HCT116 (cell line): Measurements from ENCODE around the gene TEAD1. TPM values are rescaled to one million over a fixed set of nuclear protein-coding genes. Genes with fewer than 3 reads are reported as not detected.

Source experiments
- ATAC-seq: fragments of 200-7000 bp; cut with Tn5 transposase; 2 replicates; pipeline ENCODE4 v1.9.1; 2020; ENCODE audit warnings: mild to moderate bottlenecking, moderate library complexity
- BruUV-seq: library from RNA; stranded (reverse); fragments of 400-500 nt; replicated peaks from 2 replicates; lab custom pipeline; 2021; lab: Mats Ljungman, UMichigan
- CTCF ChIA-PET: fragments of 300-600 bp; sonication (Branson Sonifier 250); formaldehyde crosslinking; loops from one replicate; lab custom pipeline; 2021; ENCODE audit warnings: antibody characterized with exemption; lab: Charles Lee
- POLR2A ChIA-PET: fragments of 300-600, 350-600 bp; sonication (Branson Sonifier 250); formaldehyde crosslinking; loops from one replicate; lab custom pipeline; 2021; ENCODE audit warnings: antibody characterized with exemption; lab: Charles Lee
- RAD21 ChIA-PET, 2 experiments: fragments of 300-600 bp; sonication (Branson Sonifier 250); formaldehyde crosslinking; loops; one replicate each; lab custom pipeline; 2023; ENCODE audit warnings: low total read pairs in 2 of 2; ENCODE audit not compliant: uncharacterized antibody in 2 of 2, unreplicated experiment in 2 of 2, low non-redundant PET in 1 of 2; lab: Charles Lee
- DNase-seq: peaks from one replicate; pipeline ENCODE4 v3.0.0-alpha.2; 2010; ENCODE audit warnings: low read depth, low spot score
- H2AFZ ChIP-seq: fragments of 200-600 bp; shearing (Covaris generic), sonication (generic); 2 replicates; pipeline ENCODE4 v1.6.1; 2017; ENCODE audit warnings: low read depth, mixed run types, mixed read lengths, antibody characterized with exemption, low read length; ENCODE audit not compliant: poor library complexity, severe bottlenecking
- H3K27ac ChIP-seq: 2 replicates; pipeline ENCODE4 v1.5.1; 2012; ENCODE audit warnings: low read depth, low read length
- H3K27me3 ChIP-seq: fragments of 200-600 bp; sonication (generic); 2 replicates; pipeline ENCODE4 v1.6.1; 2016; ENCODE audit warnings: mixed run types, low read length, mixed read lengths; ENCODE audit not compliant: insufficient read depth
- H3K36me3 ChIP-seq, 2 experiments: fragments of 200-500 bp in 1 of 2; fragments of 200-600 bp in 1 of 2; sonication (Bioruptor generic) in 1 of 2; sonication (generic) in 1 of 2; 2 replicates each; pipeline versions ENCODE4 v1.5.1 to v1.6.1; 2014 to 2016; ENCODE audit warnings: low read length in 2 of 2, inconsistent platforms in 1 of 2, mixed read lengths in 1 of 2, mixed run types in 1 of 2; ENCODE audit not compliant: insufficient read depth in 2 of 2, control insufficient read depth in 1 of 2
- H3K4me1 ChIP-seq, 2 experiments: fragments of 200-600 bp in 1 of 2; sonication (generic) in 1 of 2; 2 replicates each; pipeline versions ENCODE4 v1.5.1 to v1.6.1; 2012 to 2017; ENCODE audit warnings: low read length in 2 of 2, inconsistent platforms in 1 of 2, mild to moderate bottlenecking in 1 of 2, mixed read lengths in 1 of 2, mixed run types in 1 of 2, moderate library complexity in 1 of 2; ENCODE audit not compliant: insufficient read depth in 2 of 2, control insufficient read depth in 1 of 2
- H3K4me2 ChIP-seq: fragments of 200-600 bp; sonication (generic); 2 replicates; pipeline ENCODE4 v1.6.1; 2017; ENCODE audit warnings: mixed run types, low read length, mixed read lengths
- H3K4me3 ChIP-seq, 2 experiments: fragments of 200-600 bp in 1 of 2; sonication (generic) in 1 of 2; replicated peaks in 1 of 2; 2 replicates each; pipeline ENCODE4 v1.5.1; 2011 to 2016; ENCODE audit warnings: low read length in 2 of 2, control low read depth in 1 of 2, low read depth in 1 of 2, mild to moderate bottlenecking in 1 of 2, mixed read lengths in 1 of 2, mixed run types in 1 of 2
- H3K79me2 ChIP-seq: fragments of 200-600 bp; sonication (generic); 2 replicates; pipeline ENCODE4 v1.6.1; 2017; ENCODE audit warnings: mild to moderate bottlenecking, mixed run types, low read length, moderate library complexity, mixed read lengths; ENCODE audit not compliant: insufficient read depth
- H3K9ac ChIP-seq: fragments of 200-600 bp; sonication (generic); 2 replicates; pipeline ENCODE4 v1.6.1; 2016; ENCODE audit warnings: low read length, mixed read lengths
- H3K9me2 ChIP-seq: fragments of 200-600 bp; sonication (generic), shearing (Covaris generic); 2 replicates; pipeline ENCODE4 v1.6.1; 2017; ENCODE audit warnings: mixed run types, mild to moderate bottlenecking, moderate library complexity; ENCODE audit not compliant: insufficient read depth
- H3K9me3 ChIP-seq, 2 experiments: fragments of 200-500 bp in 1 of 2; fragments of 200-600 bp in 1 of 2; sonication (Bioruptor generic) in 1 of 2; sonication (generic) in 1 of 2; 2 replicates each; pipeline ENCODE4 v1.6.1; 2014 to 2017; ENCODE audit warnings: low read length in 2 of 2, mixed read lengths in 2 of 2, inconsistent platforms in 1 of 2, low read depth in 1 of 2, mild to moderate bottlenecking in 1 of 2, mixed run types in 1 of 2, moderate library complexity in 1 of 2; ENCODE audit not compliant: control insufficient read depth in 1 of 2, insufficient read depth in 1 of 2
- H4K20me1 ChIP-seq: fragments of 200-600 bp; sonication (generic), shearing (Covaris generic); 2 replicates; pipeline ENCODE4 v1.6.1; 2017; ENCODE audit warnings: mixed run types, mild to moderate bottlenecking, moderate library complexity; ENCODE audit not compliant: insufficient read depth
- EGR1 ChIP-seq: IDR thresholded peaks from 2 replicates; pipeline ENCODE4 v1.6.1; 2012; ENCODE audit warnings: low read depth
- POLR2A ChIP-seq: IDR thresholded peaks from 2 replicates; pipeline ENCODE4 v1.7.0; 2011; ENCODE audit warnings: borderline replicate concordance; ENCODE audit not compliant: insufficient read depth, insufficient read length; ENCODE audit errors: extremely low read depth
- RAD21 ChIP-seq: IDR thresholded peaks from 2 replicates; pipeline ENCODE4 v1.6.1; 2012; ENCODE audit warnings: low read depth, mild to moderate bottlenecking
- SIN3A ChIP-seq: IDR thresholded peaks from 2 replicates; pipeline ENCODE4 v1.6.1; 2012; ENCODE audit warnings: low read depth
- SRF ChIP-seq: IDR thresholded peaks from 2 replicates; pipeline ENCODE4 v1.6.1; 2012; ENCODE audit warnings: low read depth
- TCF7L2 ChIP-seq: IDR thresholded peaks from 2 replicates; pipeline ENCODE4 v1.7.0; 2011; ENCODE audit warnings: borderline replicate concordance, inconsistent platforms; ENCODE audit not compliant: insufficient read depth, insufficient read length; ENCODE audit errors: extremely low read depth
- intact Hi-C: fragments of 100-400 bp; cut with micrococcal nuclease; formaldehyde crosslinking; loops from 2 replicates; pipeline ENCODE4 v1.10.0; 2022
- total RNA-seq: library from RNA; stranded (reverse); gene quantifications from one replicate; pipeline ENCODE4 v1.2.1, GENCODE V29; 2021; ENCODE audit not compliant: unreplicated experiment
- TF ChIP-seq, protein P1 (sequence below): IDR thresholded peaks from 2 replicates; pipeline ENCODE4 v1.6.1; 2011; ENCODE audit warnings: mild to moderate bottlenecking, low read length, moderate library complexity; ENCODE audit not compliant: insufficient replicate concordance; ENCODE audit errors: extremely low read depth
- TF ChIP-seq, protein P2 (sequence below): IDR thresholded peaks from 2 replicates; pipeline ENCODE4 v1.6.1; 2012; ENCODE audit warnings: low read depth
- TF ChIP-seq, protein P3 (sequence below), 3 experiments: fragments of 200-600 bp in 1 of 3; sonication (generic) in 1 of 3; IDR thresholded peaks in 2 of 3; conservative IDR thresholded peaks in 1 of 3; 2 replicates each; pipeline ENCODE4 v1.5.1; 2012 to 2017; ENCODE audit warnings: low read depth in 2 of 3, low read length in 2 of 3, antibody characterized with exemption in 1 of 3, borderline replicate concordance in 1 of 3, control low read depth in 1 of 3, mild to moderate bottlenecking in 1 of 3, mixed read lengths in 1 of 3, mixed run types in 1 of 3, moderate library complexity in 1 of 3; ENCODE audit not compliant: insufficient read depth in 1 of 3

Gene TEAD1
- total RNA-seq, 1 experiment from 2014 or later = 103 TPM

DNA sequence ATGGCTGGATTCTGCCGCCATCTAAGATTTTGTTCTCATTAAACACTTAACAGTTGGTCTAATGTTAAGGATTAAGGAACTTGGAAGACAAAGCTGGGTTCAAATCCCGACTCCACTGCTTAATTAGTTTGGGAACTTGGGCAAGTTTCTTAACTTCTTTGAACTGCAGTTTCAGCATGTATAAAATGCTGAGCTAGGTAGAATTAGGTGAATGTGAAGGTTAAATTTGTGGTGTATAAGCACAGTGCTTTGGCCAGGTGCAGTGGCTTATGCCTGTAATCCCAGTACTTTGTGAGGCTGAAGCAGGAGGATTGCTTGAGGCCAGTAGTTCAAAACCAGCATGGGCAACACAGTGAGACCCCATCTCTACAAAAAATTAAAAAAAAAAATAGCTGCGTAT is 174.2 kb downstream of the TEAD1 start:
- BruUV-seq = no TSS peak
- ChIA-PET RAD21 (no interaction called here), CTCF (no interaction called here), POLR2A (no interaction called here)
- H3K27ac ChIP-seq = no peak overlapping the region
- H3K27me3 ChIP-seq = no peaks in the 10 kb centered on the region
- no peak overlapping the region for H3K4me2 ChIP-seq
- no peaks in the 10 kb centered on the region for H3K36me3 ChIP-seq
- H3K9me2 ChIP-seq = peaks cover 6% of the 10 kb centered on the region; the same call in 1 of the 2 replicates
- H4K20me1 ChIP-seq = no peaks in the 10 kb centered on the region
- DNase-seq = no peak
- ATAC-seq = no peak
- peaks cover 36% of the 10 kb centered on the region for H3K79me2 ChIP-seq
- TF ChIP-seq, protein P1, sequence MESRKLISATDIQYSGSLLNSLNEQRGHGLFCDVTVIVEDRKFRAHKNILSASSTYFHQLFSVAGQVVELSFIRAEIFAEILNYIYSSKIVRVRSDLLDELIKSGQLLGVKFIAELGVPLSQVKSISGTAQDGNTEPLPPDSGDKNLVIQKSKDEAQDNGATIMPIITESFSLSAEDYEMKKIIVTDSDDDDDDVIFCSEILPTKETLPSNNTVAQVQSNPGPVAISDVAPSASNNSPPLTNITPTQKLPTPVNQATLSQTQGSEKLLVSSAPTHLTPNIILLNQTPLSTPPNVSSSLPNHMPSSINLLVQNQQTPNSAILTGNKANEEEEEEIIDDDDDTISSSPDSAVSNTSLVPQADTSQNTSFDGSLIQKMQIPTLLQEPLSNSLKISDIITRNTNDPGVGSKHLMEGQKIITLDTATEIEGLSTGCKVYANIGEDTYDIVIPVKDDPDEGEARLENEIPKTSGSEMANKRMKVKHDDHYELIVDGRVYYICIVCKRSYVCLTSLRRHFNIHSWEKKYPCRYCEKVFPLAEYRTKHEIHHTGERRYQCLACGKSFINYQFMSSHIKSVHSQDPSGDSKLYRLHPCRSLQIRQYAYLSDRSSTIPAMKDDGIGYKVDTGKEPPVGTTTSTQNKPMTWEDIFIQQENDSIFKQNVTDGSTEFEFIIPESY = no peak
- TF ChIP-seq EGR1 = no peak
- TF ChIP-seq, protein P2, sequence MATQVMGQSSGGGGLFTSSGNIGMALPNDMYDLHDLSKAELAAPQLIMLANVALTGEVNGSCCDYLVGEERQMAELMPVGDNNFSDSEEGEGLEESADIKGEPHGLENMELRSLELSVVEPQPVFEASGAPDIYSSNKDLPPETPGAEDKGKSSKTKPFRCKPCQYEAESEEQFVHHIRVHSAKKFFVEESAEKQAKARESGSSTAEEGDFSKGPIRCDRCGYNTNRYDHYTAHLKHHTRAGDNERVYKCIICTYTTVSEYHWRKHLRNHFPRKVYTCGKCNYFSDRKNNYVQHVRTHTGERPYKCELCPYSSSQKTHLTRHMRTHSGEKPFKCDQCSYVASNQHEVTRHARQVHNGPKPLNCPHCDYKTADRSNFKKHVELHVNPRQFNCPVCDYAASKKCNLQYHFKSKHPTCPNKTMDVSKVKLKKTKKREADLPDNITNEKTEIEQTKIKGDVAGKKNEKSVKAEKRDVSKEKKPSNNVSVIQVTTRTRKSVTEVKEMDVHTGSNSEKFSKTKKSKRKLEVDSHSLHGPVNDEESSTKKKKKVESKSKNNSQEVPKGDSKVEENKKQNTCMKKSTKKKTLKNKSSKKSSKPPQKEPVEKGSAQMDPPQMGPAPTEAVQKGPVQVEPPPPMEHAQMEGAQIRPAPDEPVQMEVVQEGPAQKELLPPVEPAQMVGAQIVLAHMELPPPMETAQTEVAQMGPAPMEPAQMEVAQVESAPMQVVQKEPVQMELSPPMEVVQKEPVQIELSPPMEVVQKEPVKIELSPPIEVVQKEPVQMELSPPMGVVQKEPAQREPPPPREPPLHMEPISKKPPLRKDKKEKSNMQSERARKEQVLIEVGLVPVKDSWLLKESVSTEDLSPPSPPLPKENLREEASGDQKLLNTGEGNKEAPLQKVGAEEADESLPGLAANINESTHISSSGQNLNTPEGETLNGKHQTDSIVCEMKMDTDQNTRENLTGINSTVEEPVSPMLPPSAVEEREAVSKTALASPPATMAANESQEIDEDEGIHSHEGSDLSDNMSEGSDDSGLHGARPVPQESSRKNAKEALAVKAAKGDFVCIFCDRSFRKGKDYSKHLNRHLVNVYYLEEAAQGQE = no peak
- TF ChIP-seq, protein P3, sequence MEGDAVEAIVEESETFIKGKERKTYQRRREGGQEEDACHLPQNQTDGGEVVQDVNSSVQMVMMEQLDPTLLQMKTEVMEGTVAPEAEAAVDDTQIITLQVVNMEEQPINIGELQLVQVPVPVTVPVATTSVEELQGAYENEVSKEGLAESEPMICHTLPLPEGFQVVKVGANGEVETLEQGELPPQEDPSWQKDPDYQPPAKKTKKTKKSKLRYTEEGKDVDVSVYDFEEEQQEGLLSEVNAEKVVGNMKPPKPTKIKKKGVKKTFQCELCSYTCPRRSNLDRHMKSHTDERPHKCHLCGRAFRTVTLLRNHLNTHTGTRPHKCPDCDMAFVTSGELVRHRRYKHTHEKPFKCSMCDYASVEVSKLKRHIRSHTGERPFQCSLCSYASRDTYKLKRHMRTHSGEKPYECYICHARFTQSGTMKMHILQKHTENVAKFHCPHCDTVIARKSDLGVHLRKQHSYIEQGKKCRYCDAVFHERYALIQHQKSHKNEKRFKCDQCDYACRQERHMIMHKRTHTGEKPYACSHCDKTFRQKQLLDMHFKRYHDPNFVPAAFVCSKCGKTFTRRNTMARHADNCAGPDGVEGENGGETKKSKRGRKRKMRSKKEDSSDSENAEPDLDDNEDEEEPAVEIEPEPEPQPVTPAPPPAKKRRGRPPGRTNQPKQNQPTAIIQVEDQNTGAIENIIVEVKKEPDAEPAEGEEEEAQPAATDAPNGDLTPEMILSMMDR (IDR thresholded peaks at IDR 0.05 in 2 of 3, conservative IDR thresholded peaks at IDR 0.05 in 1 of 3; ENCODE audit: borderline replicate concordance in 1 of 3, insufficient read depth in 1 of 3, low read depth in 2 of 3, low read length in 2 of 3) = no peak
- TF ChIP-seq POLR2A = no peak
- no peak for TF ChIP-seq SIN3A
- no peak for TF ChIP-seq RAD21
- TF ChIP-seq SRF = no peak
- no peak for TF ChIP-seq TCF7L2
- no peaks in the 10 kb centered on the region for H3K9me3 ChIP-seq
- H3K4me3 ChIP-seq = no peak overlapping the region
- intact Hi-C loops = no loop called here
- no peak overlapping the region for H3K9ac ChIP-seq
- peaks cover 12 to 18% of the 10 kb centered on the region in 2 experiments for H3K4me1 ChIP-seq
- no peak overlapping the region for H2AFZ ChIP-seq
